GM10248 (cell line): Measurements from ENCODE around the gene ZP1.

Experiments used
- CTCF ChIA-PET: fragments of 300-600 bp; sonication (Branson Sonifier 250); formaldehyde crosslinking; extraction: SDS; loops from one replicate; lab custom pipeline; 2021; ENCODE audit warnings: antibody characterized with exemption; lab: Yijun Ruan, JAX
- POLR2A ChIA-PET: fragments of 350-650 bp; sonication (Branson Sonifier 250); formaldehyde crosslinking; extraction: SDS; loops from one replicate; lab custom pipeline; 2020; ENCODE audit warnings: antibody characterized with exemption; lab: Yijun Ruan, JAX
- DNase-seq: peaks from one replicate; pipeline ENCODE4 v3.0.0; 2012; ENCODE audit errors: extremely low spot score
- TF ChIP-seq, protein P1 (sequence below): IDR thresholded peaks from 2 replicates; pipeline ENCODE4 v1.5.1; 2012; ENCODE audit warnings: mild to moderate bottlenecking, low read depth; ENCODE audit errors: extremely low read depth, missing control alignments, control extremely low read depth

ZP1 gene

DNA sequence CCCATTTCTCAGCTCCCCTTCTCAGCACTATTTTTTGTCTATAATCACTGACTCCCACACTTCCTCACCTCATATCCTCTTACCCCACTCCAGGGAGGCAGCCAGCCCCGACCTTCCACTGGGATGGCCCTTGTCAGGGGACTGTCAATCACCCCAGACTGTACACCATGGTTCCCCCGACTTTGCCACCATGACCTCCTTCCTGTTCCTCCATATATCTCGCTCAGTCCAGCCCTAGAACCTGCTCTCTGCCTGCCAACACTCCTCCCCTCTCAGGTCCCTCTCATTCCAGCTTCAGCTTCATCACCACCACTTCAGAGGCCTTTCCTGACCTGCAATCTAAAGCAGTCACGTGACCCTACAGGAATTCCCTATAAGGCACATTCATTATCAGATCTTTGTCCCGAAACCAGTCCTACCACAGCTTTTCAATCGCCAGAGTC is 22.5 kb downstream of the ZP1 start:
- TF ChIP-seq, protein P1, sequence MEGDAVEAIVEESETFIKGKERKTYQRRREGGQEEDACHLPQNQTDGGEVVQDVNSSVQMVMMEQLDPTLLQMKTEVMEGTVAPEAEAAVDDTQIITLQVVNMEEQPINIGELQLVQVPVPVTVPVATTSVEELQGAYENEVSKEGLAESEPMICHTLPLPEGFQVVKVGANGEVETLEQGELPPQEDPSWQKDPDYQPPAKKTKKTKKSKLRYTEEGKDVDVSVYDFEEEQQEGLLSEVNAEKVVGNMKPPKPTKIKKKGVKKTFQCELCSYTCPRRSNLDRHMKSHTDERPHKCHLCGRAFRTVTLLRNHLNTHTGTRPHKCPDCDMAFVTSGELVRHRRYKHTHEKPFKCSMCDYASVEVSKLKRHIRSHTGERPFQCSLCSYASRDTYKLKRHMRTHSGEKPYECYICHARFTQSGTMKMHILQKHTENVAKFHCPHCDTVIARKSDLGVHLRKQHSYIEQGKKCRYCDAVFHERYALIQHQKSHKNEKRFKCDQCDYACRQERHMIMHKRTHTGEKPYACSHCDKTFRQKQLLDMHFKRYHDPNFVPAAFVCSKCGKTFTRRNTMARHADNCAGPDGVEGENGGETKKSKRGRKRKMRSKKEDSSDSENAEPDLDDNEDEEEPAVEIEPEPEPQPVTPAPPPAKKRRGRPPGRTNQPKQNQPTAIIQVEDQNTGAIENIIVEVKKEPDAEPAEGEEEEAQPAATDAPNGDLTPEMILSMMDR, result no peak

DNA sequence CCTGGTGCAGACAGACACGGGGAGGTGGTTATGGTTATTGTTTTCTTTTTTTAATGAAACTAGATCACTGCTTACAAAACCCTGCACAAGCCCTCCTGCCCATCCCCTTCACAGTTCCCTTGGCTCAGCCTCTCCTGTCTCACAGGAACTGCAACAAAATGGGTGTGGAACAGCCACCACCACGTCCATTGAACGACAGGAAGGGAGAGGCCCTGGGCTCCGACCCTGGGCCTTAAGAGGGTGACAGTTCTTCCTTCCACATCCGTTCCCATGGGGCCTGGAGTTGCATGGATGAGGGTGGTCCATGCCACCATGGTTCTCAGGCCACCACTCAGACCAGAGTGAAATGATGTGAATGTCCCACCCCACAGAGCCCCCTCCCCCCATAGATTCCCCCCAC is 23.4 kb downstream of the ZP1 start:
- TF ChIP-seq, protein P1, result no peak
- ChIA-PET POLR2A (interaction anchor here (0.6 kb wide), 1 partner anchor 224 kb away, joined by 4 read pairs; no protein-coding TSS in a partner anchor), CTCF (interaction anchor here (1.1 to 7.6 kb wide), 4 partner anchors 10 to 60 kb away, joined by 3 to 129 read pairs (median 51); no protein-coding TSS in a partner anchor)
- no peak for DNase-seq

More for the DNA sequence above, 22.5 kb downstream of the ZP1 start:
- CTCF ChIA-PET, result interaction anchor here (0.7 to 7.6 kb wide), 7 partner anchors 9 to 127 kb away, joined by 3 to 129 read pairs (median 6); no protein-coding TSS in a partner anchor
- POLR2A ChIA-PET, result no interaction called here
- no peak for DNase-seq

DNA sequence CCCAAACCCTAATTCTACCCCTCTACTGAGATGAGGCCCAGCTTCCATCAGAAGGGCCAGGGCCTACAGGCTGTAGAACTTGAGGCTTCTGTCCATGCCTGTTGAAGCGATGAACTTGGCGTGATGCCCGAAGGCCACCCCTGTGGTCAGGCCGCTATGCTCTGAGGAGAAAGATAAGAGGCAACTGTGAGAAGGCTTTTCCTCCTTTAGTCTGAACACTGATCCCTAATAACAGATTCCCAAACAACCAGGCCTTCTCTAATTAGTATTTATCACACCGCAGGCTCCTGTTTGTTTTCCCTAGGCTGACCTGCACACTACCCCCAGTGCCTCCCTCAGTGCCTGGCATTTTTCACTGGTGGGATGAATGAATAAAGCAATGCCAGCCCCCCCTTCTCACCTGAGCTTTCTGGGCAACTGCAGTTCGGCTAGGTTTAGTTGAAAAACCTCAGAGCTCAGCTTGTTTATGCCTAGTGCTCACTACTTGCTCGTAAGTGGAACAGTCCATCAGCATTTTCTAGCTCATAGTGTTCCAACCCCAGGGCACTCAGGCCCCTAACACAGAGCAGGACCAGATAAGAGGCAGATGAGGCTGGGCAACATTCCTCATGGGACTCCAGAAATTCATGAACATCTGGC is 23.9 kb downstream of the ZP1 start:
- TF ChIP-seq, protein P1, result no peak
- POLR2A ChIA-PET, result interaction anchor here (0.6 kb wide), 1 partner anchor 224 kb away, joined by 4 read pairs; no protein-coding TSS in a partner anchor
- CTCF ChIA-PET, result interaction anchor here (1.1 to 7.6 kb wide), 5 partner anchors 8 to 61 kb away, joined by 3 to 129 read pairs (median 6); no protein-coding TSS in a partner anchor
- no peak for DNase-seq

DNA sequence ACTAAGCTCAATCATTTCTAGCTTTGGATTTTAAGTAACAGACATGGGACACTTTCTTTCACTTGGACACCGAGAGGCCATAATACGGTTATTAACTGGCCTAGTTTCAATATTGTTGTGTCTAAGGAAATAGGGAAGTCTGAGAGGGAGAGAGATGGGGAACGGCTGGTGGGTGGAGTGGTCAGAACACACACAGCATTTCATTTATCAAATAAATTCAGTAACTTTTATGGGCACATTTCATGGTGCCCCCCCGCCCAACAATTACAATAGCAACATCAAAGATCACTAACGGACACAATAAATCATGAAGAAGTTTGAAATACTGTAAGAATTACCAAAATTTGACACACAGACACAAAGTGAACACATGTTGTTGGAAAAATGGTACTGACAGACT is 28.3 kb downstream of the ZP1 start:
- CTCF ChIA-PET, result interaction anchor here (0.7 to 14.0 kb wide), 7 partner anchors 8 to 71 kb away, joined by 3 to 157 read pairs (median 4); no protein-coding TSS in a partner anchor
- no peak for DNase-seq
- POLR2A ChIA-PET, result no interaction called here
- TF ChIP-seq, protein P1, result no peak

DNA sequence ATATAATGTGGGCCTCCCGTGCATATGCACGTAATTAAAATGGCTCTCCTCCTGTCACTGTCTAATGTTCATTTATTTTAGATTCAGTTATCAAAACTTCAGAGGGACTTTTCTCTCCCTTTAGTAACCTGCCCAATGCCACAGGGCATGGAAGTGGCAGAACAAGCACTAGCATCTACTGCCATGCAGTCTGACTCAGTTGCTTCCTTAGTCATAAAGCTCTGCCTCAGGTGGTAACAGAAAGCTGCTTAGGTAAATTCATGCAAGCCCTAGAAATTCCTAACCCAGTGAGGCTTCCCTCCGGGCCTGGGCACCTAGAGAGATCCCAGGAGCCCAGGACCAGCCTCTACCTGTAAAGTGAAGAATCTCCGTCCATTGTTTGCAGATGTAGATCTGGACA is 30.2 kb downstream of the ZP1 start:
- DNase-seq, result no peak
- TF ChIP-seq, protein P1, result no peak
- ChIA-PET CTCF (interaction anchor here (1.3 to 14.0 kb wide), 4 partner anchors 7 to 129 kb away, joined by 3 to 157 read pairs (median 76); no protein-coding TSS in a partner anchor), POLR2A (no interaction called here)

DNA sequence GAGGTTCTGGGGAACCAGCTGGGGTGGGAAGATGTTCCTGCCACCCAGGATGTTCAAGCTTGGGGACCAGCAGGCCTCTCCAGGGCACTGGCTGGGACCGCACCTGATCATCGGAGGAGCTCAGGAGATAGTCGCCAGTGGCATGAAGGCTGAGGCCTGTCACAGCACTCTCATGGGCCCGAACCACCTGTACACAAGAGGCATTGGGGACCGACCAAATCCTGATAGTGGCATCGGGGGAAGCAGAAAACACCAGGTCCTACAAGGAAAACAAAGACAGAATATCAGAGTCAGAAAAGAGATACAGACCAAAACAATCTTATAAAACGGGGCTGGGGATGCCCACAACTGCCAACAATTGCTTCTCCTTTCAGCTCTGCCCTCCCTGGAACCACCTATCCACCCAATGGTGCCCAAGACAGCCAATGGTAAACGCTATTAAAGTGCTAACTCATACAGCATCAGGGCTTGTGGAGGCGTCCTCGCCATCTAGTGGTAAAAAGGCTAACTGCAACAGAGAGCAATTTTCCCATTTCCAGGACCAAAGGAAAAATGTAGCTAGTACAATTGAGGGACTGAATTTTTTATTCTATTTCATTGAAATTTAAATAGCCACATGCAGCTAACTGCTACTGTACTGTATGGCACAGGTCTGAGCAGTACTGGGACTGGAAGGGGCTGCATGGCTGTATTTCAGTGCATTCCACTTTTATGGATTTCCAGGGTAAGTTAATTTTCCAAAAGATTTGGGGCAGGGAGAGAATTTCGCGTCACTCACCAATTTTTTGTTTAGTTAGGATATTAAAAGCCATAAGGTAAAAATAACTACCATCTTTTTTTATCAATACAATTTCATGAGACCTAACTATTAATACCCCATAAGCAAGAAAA is 31.9 kb downstream of the ZP1 start:
- DNase-seq, result peak; percentile 58
- ChIA-PET POLR2A (interaction anchor here (0.8 kb wide), 1 partner anchor 74 kb away, joined by 4 read pairs; no protein-coding TSS in a partner anchor), CTCF (interaction anchor here (0.6 to 14.0 kb wide), 51 partner anchors 9 to 634 kb away, joined by 3 to 157 read pairs (median 5); partner anchors contain the start of genes TMEM109, TMEM132A and ZP1)
- TF ChIP-seq, protein P1, result peak; percentile 89
